Activated CD8-positive, alpha-beta memory T cell treated with anti-CD3 and anti-CD28 coated beads for 1 hour (primary cell): ENCODE results near the gene HSD11B1.

Experiments used
- DNase-seq, 2 donors: peaks; one replicate each; pipeline ENCODE4 v3.0.0-alpha.2; 2020; ENCODE audit warnings: low read depth in 1 of 2; ENCODE audit errors: extremely low read depth in 1 of 2

Gene HSD11B1

GRCh38 chr1:209778102-209778501, 73.5 kb downstream of the HSD11B1 start:
- DNase-seq, result no peak

- no peak for DNase-seq
Observed at GRCh38 chr1:209780268-209780667, 75.6 kb downstream of the HSD11B1 start.

GRCh38 chr1:209783386-209783785, 78.7 kb downstream of the HSD11B1 start:
- no peak for DNase-seq
